NCI-H748 (cell line): ENCODE measurements around the gene TRMT10B.

Experiments
- DNase-seq: peaks from one replicate; lab custom pipeline; 2025; ENCODE audit not compliant: unreplicated experiment; lab: John Stamatoyannopoulos, UW

Gene TRMT10B

GRCh38 chr9:37753489-37754190 is at the start of gene TRMT10B:
Gene TRMT10B, plus strand, starts transcription at chr9:37753805. Its CDS starts 8,127 bp downstream, at chr9:37761932.
- peak; percentile 80 for DNase-seq

- DNase-seq: no peak
Measured at GRCh38 chr9:37705787-37706186, 47.8 kb upstream of the TRMT10B start.

GRCh38 chr9:37706290-37706689 is 47.3 kb upstream of the TRMT10B start:
- no peak for DNase-seq

GRCh38 chr9:37707748-37708147 is 45.9 kb upstream of the TRMT10B start:
- DNase-seq: no peak

- no peak for DNase-seq
Measured at GRCh38 chr9:37710046-37710445, 43.6 kb upstream of the TRMT10B start.

- no peak for DNase-seq
Measured at GRCh38 chr9:37715260-37715659, 38.3 kb upstream of the TRMT10B start.

- no peak for DNase-seq
Measured at GRCh38 chr9:37715991-37716505, 37.6 kb upstream of the TRMT10B start.

- no peak for DNase-seq
Measured at GRCh38 chr9:37719526-37719925, 34.1 kb upstream of the TRMT10B start.

GRCh38 chr9:37727013-37727412 is 26.6 kb upstream of the TRMT10B start:
- DNase-seq: no peak

GRCh38 chr9:37729499-37729898 is 24.1 kb upstream of the TRMT10B start:
- DNase-seq: no peak

- no peak for DNase-seq
Measured at GRCh38 chr9:37730256-37730655, 23.3 kb upstream of the TRMT10B start.

- DNase-seq: no peak
Measured at GRCh38 chr9:37730839-37731238, 22.8 kb upstream of the TRMT10B start.

GRCh38 chr9:37732086-37732741 is 21.4 kb upstream of the TRMT10B start:
- peak; percentile 27 for DNase-seq

GRCh38 chr9:37732952-37733351 is 20.7 kb upstream of the TRMT10B start:
- DNase-seq: no peak

GRCh38 chr9:37739222-37739621 is 14.4 kb upstream of the TRMT10B start:
- DNase-seq: no peak

- no peak for DNase-seq
Measured at GRCh38 chr9:37740128-37740527, 13.5 kb upstream of the TRMT10B start.

- DNase-seq: no peak
Measured at GRCh38 chr9:37740631-37741328, 12.8 kb upstream of the TRMT10B start.

GRCh38 chr9:37745970-37746369 is 7.6 kb upstream of the TRMT10B start:
- no peak for DNase-seq

GRCh38 chr9:37746448-37747270 is 6.9 kb upstream of the TRMT10B start:
- no peak for DNase-seq

- DNase-seq: peak; percentile 70
Measured at GRCh38 chr9:37747271-37747753, 6.3 kb upstream of the TRMT10B start.

GRCh38 chr9:37749129-37749528 is 4.5 kb upstream of the TRMT10B start:
- no peak for DNase-seq
